ENCODE results near the gene ZNF765.

The ZNF765 gene

GRCh38 chr19:53394974-53395839, at the start of gene ZNF765 (continued):
- TF ChIP-seq, protein P1, sequence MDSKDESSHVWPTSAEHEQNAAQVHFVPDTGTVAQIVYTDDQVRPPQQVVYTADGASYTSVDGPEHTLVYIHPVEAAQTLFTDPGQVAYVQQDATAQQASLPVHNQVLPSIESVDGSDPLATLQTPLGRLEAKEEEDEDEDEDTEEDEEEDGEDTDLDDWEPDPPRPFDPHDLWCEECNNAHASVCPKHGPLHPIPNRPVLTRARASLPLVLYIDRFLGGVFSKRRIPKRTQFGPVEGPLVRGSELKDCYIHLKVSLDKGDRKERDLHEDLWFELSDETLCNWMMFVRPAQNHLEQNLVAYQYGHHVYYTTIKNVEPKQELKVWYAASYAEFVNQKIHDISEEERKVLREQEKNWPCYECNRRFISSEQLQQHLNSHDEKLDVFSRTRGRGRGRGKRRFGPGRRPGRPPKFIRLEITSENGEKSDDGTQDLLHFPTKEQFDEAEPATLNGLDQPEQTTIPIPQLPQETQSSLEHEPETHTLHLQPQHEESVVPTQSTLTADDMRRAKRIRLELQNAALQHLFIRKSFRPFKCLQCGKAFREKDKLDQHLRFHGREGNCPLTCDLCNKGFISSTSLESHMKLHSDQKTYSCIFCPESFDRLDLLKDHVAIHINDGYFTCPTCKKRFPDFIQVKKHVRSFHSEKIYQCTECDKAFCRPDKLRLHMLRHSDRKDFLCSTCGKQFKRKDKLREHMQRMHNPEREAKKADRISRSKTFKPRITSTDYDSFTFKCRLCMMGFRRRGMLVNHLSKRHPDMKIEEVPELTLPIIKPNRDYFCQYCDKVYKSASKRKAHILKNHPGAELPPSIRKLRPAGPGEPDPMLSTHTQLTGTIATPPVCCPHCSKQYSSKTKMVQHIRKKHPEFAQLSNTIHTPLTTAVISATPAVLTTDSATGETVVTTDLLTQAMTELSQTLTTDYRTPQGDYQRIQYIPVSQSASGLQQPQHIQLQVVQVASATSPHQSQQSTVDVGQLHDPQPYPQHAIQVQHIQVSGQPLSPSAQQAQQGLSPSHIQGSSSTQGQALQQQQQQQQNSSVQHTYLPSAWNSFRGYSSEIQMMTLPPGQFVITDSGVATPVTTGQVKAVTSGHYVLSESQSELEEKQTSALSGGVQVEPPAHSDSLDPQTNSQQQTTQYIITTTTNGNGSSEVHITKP (tag by site-specific recombination; IDR thresholded peaks at IDR 0.05): peak; percentile 99
- TF ChIP-seq ZNF776 (tag by site-specific recombination; IDR thresholded peaks at IDR 0.05; ENCODE audit: borderline replicate concordance) (no peak), GLIS2 (tag by site-specific recombination; IDR thresholded peaks at IDR 0.05) (peak; percentile 36; the same call in 1 of the 2 replicates), CTCF (tag by site-specific recombination; IDR thresholded peaks at IDR 0.05) (peak; percentile 36; the same call in 1 of the 2 replicates), HOXC10 (CRISPR knock-in tag; IDR thresholded peaks at IDR 0.05) (0 out of 2 replicates have a peak, but pooled peaks have one; percentile 31)

DNA sequence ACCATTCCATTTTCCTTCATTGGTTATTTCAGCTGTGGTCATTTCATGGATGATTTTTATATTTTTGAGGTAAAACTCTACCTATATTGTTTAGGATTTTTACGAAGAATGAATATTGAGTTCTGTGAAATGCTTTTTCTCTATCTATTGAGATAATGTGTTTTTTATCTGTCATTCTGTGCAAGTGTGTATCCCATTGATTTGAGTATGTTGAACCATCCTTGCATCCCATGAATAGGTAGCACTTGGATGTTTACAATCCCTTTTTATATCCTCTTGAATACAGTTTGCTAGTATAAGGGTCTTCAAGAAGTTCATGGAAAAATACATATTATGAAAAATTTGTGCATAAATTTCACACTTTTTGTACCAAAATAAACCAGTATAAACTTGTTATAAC, 39.2 kb upstream of the ZNF765 start:
- peaks cover 8% of the 10 kb centered on the region for H3K9me3 ChIP-seq (ENCODE audit: control insufficient read depth, insufficient read depth, low read depth, low read length)
- CTCF ChIA-PET: no interaction called here
- POLR2A ChIA-PET: no interaction called here
- no peak overlapping the region for H3K4me3 ChIP-seq (ENCODE audit: low read depth, low read length)
- H3K36me3 ChIP-seq (ENCODE audit: control insufficient read depth in 2 of 2, insufficient read depth in 1 of 2, low read length in 2 of 2): peaks cover 7 to 14% of the 10 kb centered on the region in 2 experiments
- no peak overlapping the region for H3K27ac ChIP-seq (ENCODE audit: extremely low read depth, low read depth, low read length)
- TF ChIP-seq ZBTB21 (tag by site-specific recombination; IDR thresholded peaks at IDR 0.05): no peak
- no peak for TF ChIP-seq ZNF140 (tag by site-specific recombination; IDR thresholded peaks at IDR 0.05)
- TF ChIP-seq, protein P2, sequence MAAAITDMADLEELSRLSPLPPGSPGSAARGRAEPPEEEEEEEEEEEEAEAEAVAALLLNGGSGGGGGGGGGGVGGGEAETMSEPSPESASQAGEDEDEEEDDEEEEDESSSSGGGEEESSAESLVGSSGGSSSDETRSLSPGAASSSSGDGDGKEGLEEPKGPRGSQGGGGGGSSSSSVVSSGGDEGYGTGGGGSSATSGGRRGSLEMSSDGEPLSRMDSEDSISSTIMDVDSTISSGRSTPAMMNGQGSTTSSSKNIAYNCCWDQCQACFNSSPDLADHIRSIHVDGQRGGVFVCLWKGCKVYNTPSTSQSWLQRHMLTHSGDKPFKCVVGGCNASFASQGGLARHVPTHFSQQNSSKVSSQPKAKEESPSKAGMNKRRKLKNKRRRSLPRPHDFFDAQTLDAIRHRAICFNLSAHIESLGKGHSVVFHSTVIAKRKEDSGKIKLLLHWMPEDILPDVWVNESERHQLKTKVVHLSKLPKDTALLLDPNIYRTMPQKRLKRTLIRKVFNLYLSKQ (tag by site-specific recombination; IDR thresholded peaks at IDR 0.05; ENCODE audit: borderline replicate concordance): no peak
- TF ChIP-seq ZNF148 (tag by site-specific recombination; IDR thresholded peaks at IDR 0.05; ENCODE audit: borderline replicate concordance): no peak
- TF ChIP-seq TSHZ1 (tag by site-specific recombination; IDR thresholded peaks at IDR 0.05; ENCODE audit: borderline replicate concordance): no peak
- no peak for TF ChIP-seq SP2 (tag by site-specific recombination; IDR thresholded peaks at IDR 0.05)
- no peak for TF ChIP-seq INSM2 (tag by site-specific recombination; IDR thresholded peaks at IDR 0.05)
- no peak for TF ChIP-seq OVOL3 (tag by site-specific recombination; IDR thresholded peaks at IDR 0.05)
- no peak for TF ChIP-seq ZNF155 (tag by site-specific recombination; IDR thresholded peaks at IDR 0.05)
- H3K4me1 ChIP-seq (ENCODE audit: control insufficient read depth, insufficient read depth, low read length): no peaks in the 10 kb centered on the region

All from HEK293 (cell line).